Testis (tissue), 2 donors: ENCODE measurements around the gene SHQ1.
"Not testable (repeated sequence)": the region's sequence is repeated elsewhere in the genome, so short reads cannot be mapped to it uniquely, and the experiment has no call there.

Source experiments
- CTCF ChIP-seq, 3 experiments: fragments of 450-650 bp in 2 of 3; fragments of 200-600 bp in 1 of 3; sonication (generic) in 1 of 3; IDR thresholded peaks; one replicate each; pipeline ENCODE4 v1.5.1; 2016 to 2019; ENCODE audit warnings: antibody characterized with exemption in 3 of 3, mild to moderate bottlenecking in 2 of 3, moderate library complexity in 1 of 3
- POLR2A ChIP-seq: fragments of 450-650 bp; IDR thresholded peaks from one replicate; pipeline ENCODE4 v1.6.1; 2017; ENCODE audit warnings: antibody characterized with exemption, mild to moderate bottlenecking, moderate library complexity

DNA sequence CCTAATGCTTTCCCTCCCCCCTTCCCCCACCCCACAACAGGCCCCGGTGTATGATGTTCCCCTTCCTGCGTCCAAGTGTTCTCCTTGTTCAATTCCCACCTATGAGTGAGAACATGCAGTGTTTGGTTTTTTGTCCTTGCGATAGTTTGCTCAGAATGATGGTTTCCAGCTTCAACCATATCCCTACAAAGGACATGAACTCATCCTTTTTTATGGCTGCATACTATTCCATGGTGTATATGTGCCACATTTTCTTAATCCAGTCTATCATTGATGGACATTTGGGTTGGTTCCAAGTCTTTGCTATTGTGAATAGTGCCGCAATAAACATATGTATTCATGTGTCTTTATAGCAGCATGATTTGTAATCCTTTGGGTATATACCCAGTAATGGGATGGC, 137.8 kb downstream of the SHQ1 start:
- TF ChIP-seq CTCF (IDR thresholded peaks at IDR 0.05); POLR2A: not testable (repeated sequence)
